Measurements from ENCODE around the gene MIAT. TPM values are rescaled to one million over a fixed set of nuclear protein-coding genes. Genes with fewer than 3 reads are reported as not detected.

Gene MIAT
- total and polyA plus RNA-seq, 12 donors: 0.03 to 1.6 (median 0.45) TPM

DNA sequence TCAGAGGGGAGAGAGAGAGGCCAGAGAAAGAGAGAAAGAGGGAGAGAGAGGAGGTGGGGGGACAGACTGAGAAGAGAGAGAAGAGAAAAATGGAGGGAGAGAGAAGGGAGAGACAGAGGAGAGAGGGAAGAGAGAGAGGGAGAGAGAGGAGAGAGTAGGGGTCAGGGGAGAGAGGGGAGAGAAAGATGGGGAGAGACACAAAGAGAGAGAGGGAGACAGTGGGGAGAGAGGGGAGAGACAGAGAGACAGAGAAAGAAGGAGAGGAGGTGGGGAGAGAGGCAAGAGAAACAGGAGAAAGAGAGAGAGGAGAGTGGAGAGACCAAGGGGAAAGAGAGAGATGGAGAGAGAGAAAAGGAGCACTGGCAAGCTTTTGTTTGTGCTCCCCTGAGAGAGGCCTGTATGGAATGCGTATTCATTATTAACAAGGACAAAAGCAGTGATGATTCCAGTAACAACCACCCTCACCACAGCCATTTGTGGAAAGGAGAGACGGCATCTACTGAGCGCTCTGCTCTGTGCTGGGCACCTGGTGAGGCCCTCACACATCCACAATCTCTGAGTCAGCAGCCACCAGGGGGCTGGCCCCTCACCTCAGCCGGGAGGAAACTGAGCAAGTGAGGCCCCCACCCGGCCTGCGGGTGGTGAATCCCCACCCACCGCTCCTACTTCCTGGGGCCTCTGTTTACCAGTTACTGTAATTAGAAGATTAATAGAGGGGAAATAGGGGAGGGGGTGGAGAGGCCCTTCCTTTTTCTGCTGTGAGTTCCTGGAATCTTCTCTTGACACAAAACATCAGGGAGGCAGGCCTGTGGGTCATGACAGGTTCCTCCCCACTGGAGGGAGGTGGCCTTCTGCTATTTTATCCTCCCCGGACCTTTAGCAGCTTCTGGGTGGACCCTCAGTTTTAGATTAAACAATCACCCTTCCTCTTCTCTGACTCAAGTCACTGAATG is 14.6 kb upstream of the MIAT start:
- H3K27me3 ChIP-seq: peaks cover 0 to 26% (median 7%) of the 10 kb centered on the region in 7 donors
- DNase-seq (peak; percentile 29 to 54), ATAC-seq (peak in 6 of 8 donors; percentile 36 to 63 (median 57))
- WGBS, 2 donors: 36 to 47% methylated on average over 8 of the region's 8 CpGs
- no peaks in the 10 kb centered on the region for H3K9me3 ChIP-seq
- TF ChIP-seq, protein P1, sequence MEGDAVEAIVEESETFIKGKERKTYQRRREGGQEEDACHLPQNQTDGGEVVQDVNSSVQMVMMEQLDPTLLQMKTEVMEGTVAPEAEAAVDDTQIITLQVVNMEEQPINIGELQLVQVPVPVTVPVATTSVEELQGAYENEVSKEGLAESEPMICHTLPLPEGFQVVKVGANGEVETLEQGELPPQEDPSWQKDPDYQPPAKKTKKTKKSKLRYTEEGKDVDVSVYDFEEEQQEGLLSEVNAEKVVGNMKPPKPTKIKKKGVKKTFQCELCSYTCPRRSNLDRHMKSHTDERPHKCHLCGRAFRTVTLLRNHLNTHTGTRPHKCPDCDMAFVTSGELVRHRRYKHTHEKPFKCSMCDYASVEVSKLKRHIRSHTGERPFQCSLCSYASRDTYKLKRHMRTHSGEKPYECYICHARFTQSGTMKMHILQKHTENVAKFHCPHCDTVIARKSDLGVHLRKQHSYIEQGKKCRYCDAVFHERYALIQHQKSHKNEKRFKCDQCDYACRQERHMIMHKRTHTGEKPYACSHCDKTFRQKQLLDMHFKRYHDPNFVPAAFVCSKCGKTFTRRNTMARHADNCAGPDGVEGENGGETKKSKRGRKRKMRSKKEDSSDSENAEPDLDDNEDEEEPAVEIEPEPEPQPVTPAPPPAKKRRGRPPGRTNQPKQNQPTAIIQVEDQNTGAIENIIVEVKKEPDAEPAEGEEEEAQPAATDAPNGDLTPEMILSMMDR (IDR thresholded peaks at IDR 0.05): peak in 5 of 9 donors; percentile 17 to 27 (median 19)
- peaks cover 0 to 39% (median 18%) of the 10 kb centered on the region in 9 donors for H3K4me1 ChIP-seq
- H3K27ac ChIP-seq: peak overlapping the region in 9 of 10 donors; percentile 29 to 82 (median 68)
- no peaks in the 10 kb centered on the region for H3K36me3 ChIP-seq
- intact Hi-C loops (cut with DNase I): no loop called here
- H3K4me3 ChIP-seq: no peak overlapping the region

DNA sequence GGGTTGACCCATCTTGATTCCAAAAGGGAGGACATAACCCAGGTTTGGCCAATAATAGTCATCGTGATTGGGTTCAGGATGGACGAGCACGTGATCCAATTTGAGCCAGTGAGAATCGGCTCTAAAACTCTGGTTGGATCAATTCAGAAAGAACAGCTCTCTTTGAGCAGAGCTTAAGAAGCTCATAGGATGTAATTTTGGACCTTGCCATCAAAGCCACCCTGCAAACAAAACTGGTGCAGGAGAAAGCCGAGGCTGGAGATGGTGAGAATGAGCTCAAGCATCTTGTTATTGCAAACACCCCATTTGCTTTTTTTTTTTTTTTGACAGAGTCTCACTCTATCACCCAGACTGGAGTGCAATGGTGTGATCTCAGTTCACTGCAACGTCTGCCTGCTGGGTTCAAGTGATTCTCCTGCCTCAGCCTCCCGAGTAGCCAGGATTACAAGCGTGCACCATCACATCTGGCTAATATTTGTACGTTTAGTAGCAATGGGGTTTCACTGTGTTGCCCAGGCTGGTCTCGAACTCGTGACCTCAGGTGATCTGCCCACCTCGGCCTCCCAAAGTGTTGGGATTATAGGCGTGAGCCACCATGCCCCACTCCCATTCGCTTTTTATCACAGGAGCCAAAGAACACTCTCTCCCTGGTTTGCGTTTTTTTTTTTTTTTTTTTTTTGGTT is 13.8 kb upstream of the MIAT start:
- Histone ChIP-seq H3K27ac (peak overlapping the region in 9 of 10 donors; percentile 29 to 82 (median 70)), H3K36me3 (no peaks in the 10 kb centered on the region), H3K9me3 (no peaks in the 10 kb centered on the region), H3K4me3 (no peak overlapping the region), H3K4me1 (peaks cover 0 to 47% (median 18%) of the 10 kb centered on the region in 9 donors), H3K27me3 (peaks cover 3 to 32% (median 14%) of the 10 kb centered on the region in 7 donors)
- DNase-seq: no peak
- TF ChIP-seq, protein P1 (IDR thresholded peaks at IDR 0.05): no peak
- ATAC-seq: no peak
- intact Hi-C loops (cut with DNase I): no loop called here
- 85 to 88% methylated on average over 15 of the region's 15 CpGs for WGBS, 2 donors

DNA sequence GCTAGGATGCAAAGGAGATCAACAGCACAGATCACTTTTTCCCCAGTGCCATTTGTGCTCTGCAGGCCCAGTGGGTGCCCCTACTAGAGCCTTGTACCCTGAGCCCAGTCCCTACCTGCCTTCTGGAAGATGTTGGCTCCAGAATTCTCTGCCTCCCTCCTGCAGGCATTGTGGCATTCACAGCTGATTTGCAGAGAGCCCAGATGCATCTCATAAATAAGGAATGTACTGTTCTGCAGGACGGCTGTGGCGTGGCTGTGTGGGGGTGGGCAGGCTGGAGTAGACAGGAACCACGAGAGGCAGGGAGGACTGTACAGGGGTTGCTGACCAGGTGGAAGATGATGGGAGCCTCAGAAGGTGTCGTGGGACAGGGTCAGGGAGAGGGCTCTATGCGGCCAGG is 11.2 kb upstream of the MIAT start:
- Histone ChIP-seq H3K27me3 (peaks cover 3 to 33% (median 15%) of the 10 kb centered on the region in 7 donors), H3K9me3 (no peaks in the 10 kb centered on the region), H3K4me3 (no peak overlapping the region), H3K36me3 (no peaks in the 10 kb centered on the region), H3K27ac (no peak overlapping the region), H3K4me1 (peaks cover 0 to 59% (median 18%) of the 10 kb centered on the region in 9 donors)
- TF ChIP-seq, protein P1 (IDR thresholded peaks at IDR 0.05): no peak
- intact Hi-C loops (cut with DNase I): no loop called here
- WGBS, 2 donors: 51 to 55% methylated on average over 5 of the region's 5 CpGs
- no peak for DNase-seq
- ATAC-seq: no peak

DNA sequence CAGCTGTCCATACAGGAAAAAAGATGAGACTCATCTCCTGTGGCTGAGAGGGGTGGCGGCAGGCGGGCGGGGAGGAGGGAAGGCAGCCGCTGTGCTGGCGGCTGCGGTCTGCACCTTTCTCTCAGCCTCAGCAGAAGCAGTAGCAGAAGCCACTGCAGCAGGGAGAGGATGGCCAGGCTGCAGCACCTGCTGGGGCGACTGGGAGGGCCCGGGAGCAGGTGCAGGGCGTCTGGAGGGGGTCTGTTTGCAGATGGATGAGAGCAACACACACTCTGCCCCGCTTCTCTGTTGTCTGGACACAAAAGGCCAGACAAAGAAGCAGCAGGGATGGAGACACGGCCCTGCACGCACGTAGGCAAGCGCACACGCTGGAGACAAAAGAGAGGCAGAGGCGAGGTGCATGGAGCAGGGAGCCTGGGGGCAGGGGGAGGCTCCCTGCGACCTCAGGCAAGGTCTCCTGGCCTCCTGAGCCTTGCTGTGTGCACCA is 9.3 kb upstream of the MIAT start:
- no peak for ATAC-seq
- peaks cover 5 to 49% (median 19%) of the 10 kb centered on the region in 7 donors for H3K27me3 ChIP-seq
- H3K4me3 ChIP-seq: no peak overlapping the region
- TF ChIP-seq, protein P1 (IDR thresholded peaks at IDR 0.05): no peak
- no peak for DNase-seq
- peaks cover 0 to 45% (median 13%) of the 10 kb centered on the region in 9 donors for H3K4me1 ChIP-seq
- no peaks in the 10 kb centered on the region for H3K36me3 ChIP-seq
- intact Hi-C loops (cut with DNase I): no loop called here
- H3K27ac ChIP-seq: peak overlapping the region in 1 of 10 donors; percentile 36
- 11 to 25% methylated on average over 17 of the region's 17 CpGs for WGBS, 2 donors
- H3K9me3 ChIP-seq: no peaks in the 10 kb centered on the region

All from heart right ventricle (tissue), 16 donors.